Hematopoietic multipotent progenitor cell treated with erythropoietin and hydrocortisone succinate and interleukin-3 and kit ligand, for 15 days (in vitro differentiated cells): ENCODE data around the gene SLC25A29.

Experiments used
- DNase-seq: peaks from one replicate; pipeline ENCODE4 v3.0.0-alpha.2; 2015; ENCODE audit warnings: low spot score

The SLC25A29 gene

DNA sequence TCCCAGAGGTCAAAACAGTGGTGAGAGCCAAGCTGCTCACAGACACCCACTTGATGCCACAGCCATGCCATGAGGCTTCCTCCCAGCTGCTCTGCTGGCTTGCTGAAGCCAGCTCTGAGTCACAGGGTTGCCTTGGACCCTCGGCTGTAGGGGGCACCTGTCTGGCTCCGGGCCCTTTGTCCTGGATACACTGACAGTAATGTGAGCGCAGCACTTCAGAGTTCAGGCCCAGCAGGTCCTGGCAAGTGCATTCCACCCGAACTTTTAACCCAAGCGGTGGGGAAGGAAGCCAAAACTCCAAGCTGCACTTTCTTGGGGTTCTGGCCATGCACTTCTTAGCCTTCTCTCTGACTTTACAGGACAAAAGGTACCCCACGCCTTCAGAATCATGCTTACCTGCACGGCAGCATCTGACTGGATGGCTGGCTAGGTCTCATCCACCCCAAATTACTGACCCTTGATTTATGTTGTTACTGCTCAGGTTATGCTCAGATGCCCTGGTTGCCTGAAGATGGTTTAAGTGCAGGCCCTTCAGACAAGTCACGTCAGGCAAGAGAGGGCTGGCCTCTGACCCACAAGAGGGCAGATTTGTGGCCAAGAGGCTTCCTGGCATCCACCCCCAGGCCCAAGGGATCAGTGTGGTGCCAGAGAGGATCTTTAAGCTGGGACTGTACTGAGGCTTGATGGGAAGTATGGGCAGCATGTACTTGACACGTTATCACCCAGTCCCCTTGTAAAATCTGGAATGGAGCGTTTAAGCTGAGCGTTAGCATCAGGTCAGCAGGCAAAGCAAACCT, 24.8 kb downstream of the SLC25A29 start:
- DNase-seq: no peak

DNA sequence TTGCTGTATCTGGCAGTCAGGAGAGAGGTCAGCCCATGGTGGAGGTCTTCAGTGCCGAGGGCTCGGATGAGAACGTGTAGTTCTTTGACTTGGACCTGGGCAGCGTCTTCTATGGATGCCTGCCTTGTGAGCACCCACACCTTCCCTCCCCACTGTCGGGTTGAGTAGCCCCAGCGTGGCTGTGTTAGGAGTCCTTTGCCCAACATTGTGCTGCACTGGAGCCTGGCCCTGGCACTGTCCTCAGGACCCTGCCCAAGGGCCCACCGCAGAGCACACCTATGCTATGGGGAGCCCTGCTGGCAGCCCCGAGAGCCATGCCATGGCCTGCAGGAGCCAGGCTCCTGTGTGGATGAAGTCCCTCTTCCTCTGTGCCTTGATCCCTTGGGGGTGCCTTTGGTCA, 26.7 kb downstream of the SLC25A29 start:
- no peak for DNase-seq

DNA sequence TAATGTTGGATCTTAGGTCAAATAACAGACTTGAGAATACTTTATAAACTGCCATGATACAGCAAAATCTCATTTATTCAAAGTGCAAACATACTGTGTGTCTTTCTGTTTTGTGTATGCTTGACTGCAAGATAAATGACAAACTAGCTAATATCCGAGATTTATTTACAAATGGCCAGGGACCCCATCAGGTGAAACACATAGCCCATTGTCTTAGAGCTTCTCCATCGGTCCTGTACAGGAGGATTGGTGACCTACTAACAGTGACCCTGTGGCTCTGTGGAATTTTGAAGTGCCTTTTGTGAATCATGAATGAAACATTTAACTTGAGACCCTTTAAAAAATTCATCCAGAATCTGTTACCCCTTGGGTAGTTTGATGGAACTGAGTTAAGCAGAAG, 27.1 kb downstream of the SLC25A29 start:
- no peak for DNase-seq

DNA sequence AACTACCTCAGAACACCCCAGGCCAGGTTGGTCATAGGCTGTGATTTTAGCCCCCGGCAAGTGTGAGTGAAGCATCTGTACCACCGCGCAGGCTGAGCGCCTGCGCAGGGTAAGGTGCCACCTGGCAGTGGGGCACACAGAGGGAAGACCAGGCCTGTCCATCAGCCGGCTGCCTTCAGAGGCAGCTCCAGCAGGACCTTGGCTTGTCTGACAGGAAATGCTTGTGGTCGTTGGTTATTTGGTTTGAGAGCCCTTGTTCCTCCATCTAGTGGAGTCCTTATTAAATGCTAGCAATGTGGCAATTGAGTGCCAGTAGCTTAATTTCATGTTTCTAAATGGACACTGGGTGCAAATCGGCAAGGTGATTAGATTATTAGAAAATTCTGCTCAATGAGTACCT, 27.5 kb downstream of the SLC25A29 start:
- no peak for DNase-seq

DNA sequence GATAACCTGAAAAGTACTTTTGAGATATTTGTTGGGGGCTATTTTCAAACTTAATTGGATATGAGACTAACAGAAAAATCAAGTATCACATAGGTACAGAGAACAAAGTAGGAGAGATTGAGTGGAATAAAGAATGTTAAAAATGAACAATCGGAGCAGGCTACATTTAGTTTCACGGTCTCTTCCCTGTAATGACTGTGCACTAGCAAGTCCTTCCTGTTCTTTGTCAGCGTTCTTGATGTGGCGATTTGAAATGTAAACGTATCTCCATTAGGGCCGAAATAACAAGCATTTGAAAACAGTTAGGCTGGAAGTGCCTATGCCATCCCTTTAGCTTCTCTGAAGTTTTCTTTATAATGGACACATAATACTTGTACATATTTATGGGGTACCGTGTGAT, 31.0 kb downstream of the SLC25A29 start:
- no peak for DNase-seq

DNA sequence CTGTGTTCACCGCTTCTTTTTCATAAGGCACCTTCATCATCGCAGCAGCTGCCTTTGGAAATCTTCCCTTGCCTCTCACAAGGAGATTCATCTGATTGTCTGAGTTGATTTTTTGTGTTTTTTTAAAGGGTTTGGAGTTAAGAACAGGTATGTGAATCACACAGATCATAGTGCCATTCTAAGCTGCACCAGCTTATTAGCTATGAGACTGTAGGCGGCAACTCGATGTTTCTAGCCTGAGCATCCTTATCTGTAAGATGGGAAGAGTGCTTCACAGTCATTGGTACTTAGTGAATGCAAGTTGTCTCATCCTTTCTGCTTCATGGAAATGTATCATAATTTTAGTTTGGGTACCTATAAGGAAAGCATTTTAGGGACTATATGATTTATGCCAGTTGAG, 32.0 kb downstream of the SLC25A29 start:
- no peak for DNase-seq

DNA sequence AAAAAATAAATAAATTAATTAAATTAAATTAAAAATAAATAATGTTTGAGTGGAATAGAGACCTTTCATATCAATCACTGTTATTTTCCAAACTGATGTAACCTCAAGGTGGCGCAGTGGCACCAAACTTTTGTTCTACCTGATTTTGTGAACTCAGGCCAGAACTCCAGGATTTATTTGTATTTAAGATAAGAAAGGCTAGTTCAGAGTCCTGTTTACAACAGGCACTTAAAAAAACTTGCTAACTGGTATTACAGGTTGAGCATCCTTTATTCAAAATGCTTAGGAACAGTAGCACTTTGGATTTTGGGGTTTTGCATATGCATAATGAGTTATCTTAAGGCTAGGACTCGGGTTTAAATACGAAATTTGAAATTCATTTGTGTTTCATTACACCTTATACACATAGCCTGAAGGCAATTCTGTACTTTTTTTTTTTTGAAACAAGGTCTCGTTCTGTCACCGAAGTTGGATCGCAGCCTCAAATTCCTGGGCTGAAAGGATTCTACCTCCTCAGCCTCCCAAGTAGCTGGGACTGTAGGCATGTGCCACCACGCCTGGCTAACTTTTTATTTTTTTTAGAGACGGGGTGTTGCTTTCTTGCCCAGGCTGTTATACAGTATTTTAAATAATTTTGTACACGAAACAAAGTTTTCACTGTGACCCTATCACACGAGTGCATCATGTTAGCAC, 34.9 kb downstream of the SLC25A29 start:
- DNase-seq: peak; percentile 43

DNA sequence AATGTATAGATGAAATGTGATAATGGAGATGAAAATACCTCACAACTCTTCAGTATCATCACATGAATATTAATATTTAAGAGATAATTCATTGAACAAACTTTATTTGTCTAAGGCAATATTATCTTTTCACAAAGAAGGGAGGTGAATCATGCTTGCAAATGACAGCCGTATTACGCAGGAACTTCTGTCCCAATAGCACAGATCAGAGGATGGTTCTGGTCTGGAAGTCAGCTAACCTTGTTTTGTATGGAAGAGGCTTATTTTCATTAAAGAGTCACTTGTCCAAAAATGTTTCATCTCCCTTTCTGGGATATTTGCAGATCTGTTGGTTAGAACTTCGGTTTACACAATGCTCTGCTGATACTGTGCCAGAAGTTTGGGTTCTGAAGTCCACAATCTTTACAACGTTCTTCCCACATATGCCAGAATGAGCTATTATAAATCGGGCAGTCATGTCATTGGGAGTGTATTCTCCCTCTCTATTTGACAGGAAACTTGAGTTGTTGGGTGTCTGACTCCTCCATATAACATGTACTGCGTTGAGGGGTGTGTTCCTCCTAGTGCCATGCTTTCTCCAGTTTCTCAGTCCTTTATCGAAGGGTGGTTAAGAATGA, 37.5 kb downstream of the SLC25A29 start:
- DNase-seq: no peak

DNA sequence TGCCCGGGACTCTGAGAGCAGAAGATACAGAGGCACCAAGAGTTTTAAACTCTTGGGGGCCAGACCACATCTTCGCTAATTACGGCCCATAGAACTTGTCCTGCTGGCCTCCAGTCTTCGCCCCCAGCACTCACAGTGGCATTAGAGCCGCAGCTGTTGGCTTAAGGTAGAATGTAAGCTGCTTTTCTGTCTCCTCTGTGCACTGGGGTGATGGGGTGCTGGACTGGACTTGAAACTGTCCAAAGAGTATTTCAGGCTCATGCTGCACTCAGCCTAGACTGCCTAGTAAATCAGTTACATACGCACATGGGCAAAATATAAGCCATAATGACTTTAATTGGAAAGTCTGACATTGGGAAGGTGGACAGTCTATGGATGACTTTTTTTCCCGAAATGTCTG, 38.3 kb downstream of the SLC25A29 start:
- DNase-seq: no peak

DNA sequence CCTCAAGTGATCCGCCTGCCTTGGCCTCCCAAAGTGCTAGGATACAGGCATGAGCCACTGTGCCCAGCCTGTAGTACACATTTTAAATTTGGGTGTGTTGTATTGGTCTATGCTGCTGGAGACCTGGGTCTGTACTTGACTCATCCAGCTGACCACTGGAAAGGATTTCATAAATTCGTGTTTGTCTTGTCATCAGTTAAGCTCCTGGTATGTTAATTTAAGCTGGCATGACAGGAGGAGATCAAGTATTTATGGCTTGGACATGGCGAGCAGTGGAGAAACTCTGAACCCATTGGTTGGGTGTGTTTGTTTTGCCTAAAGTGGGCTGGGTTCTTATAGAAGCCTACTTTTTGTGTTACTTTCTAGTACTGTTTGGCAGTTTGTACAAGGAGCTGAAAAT, 43.1 kb downstream of the SLC25A29 start:
- DNase-seq: no peak

DNA sequence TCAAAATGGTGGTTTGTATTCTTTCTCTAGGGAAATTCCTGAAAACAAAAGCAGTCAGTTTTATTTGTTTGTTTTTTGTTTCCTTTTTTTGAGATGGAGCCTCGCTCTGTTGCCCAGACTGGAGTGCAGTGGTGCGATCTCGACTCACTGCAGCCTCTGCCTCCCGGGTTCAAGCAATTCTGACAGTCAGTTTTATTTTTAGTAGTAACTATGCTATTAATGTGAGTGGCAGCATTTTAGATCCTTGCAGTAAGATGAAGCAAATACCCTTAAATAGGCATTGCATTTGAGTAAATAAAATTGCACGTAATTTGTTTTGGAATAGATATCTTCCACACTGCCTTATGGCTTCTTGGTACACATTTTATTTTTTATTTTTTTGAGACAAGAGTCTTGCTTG, 43.7 kb downstream of the SLC25A29 start:
- DNase-seq: no peak

DNA sequence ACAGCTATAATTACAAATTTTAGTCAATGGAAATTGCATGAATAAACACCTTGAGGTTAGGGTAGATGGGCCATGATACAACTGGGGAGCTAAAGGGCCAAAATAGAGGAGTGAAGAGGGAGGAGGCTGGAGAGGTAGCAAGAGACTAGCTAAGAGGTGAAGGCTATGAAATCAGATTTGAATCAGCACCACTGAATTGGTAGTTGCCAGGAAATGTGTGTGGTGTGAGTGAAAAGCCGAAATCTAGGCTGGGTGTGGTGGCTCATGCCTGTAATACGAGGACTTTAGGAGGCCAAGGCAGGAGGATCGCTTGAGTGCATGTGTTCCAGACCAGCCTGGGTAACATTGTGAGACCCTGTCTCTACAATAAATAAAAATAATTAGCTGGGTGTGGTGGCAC, 44.6 kb downstream of the SLC25A29 start:
- DNase-seq: no peak

DNA sequence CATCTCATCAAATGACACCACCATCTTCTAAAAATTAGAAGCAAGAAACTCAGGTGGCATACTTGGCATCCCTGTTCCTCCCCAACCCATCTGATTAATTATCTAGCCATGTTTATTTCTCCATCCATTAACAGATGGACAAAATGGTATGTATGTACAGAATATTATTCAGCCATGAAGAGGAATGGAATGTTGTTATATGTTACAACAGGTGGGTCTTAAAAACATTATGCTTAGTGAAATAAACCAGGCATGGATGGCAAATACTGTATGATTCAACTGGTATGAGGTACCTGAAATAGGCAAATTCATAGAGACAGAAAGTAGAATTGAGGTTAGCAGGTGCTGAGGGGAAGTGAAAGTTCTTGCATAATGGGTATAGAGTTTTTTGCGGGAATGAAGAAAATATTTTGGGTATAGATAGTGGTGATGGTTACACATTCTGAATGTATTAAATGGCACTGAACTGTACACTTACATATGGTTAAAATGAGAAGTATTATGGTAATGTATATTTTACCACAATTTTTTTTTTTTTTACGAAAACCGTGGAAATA, 49.8 kb downstream of the SLC25A29 start:
- no peak for DNase-seq

DNA sequence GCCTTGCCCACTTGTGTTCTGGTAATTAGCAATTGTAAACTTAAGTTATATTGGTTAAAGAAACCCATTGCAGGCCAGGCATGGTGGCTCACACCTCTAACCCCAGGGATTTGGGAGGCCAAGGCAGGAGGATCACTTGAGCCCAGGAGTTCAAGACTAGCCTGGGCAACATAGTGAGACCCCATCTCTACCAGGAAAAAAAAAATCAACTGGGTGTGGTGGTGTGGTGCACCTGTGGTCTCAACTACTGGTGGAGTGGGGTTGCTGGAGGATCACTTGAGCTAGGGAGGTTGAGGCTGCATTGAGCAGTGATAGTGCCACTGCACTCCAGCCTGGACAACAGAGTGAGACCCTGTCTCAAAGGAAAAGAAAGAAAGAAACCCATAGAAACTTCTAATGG, 53.6 kb downstream of the SLC25A29 start:
- no peak for DNase-seq

DNA sequence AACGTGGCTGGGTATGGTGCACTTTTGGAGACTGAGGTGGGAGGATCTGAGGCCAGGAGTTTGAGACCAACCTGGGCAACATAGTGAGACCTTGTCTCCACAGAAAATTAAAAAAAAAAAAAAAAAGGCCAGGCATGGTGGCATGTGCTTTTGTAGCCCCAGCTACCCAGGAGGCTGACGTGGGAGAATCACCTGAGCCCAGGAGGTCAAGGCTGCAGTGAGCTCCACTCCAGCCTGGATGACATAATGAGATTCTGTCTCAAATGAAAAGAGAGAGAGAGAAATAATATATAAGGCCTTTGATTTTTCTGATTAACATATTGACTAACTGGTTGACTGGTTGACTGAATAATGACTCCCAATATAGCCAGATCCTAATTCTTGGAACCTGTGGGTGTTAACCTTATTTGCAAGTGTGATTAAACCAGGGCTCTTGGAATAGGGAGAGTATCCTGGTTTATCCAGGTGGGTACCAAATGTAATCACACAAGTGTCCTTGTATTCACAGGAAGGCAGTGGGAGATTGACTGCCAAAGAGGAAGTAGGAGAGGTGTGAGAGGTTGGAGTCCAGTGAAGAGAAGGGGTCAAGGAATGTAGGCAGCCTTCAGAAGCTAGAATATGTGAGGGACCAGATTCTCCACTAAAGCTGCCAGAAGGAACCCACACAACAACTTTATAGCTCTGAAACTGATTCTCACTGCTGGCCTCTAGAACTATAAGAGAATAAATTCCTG, 55.3 kb downstream of the SLC25A29 start:
- DNase-seq: no peak

DNA sequence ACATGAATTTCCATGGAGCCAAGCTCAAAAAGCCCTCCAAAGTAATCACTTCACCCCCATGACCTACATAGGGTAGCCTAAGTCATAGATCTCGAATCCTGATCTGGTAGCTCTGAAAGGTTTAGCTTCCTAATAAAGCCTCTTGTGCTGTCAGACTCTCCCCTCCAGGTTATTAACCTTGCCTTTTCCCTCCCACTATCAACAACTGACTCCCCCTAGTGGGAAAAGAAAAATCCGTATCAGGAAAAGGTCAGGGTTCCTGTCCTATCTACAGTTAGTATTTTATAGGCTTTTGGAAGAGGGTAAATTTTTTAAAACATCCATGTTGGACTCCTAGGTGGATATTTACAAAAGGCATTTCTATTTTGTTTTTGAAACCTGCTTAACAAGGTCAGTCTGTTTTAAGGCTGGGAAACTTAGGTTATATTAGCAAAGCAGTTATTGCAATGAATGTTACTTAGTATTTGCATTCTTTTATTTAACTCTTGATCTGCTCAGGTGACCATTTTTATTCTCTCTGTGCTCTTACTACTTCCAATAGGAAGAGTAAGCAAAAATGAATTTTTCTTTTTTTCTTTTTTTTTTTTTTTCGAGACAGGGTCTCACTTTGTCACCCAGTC, 59.3 kb downstream of the SLC25A29 start:
- peak; percentile 76 for DNase-seq

DNA sequence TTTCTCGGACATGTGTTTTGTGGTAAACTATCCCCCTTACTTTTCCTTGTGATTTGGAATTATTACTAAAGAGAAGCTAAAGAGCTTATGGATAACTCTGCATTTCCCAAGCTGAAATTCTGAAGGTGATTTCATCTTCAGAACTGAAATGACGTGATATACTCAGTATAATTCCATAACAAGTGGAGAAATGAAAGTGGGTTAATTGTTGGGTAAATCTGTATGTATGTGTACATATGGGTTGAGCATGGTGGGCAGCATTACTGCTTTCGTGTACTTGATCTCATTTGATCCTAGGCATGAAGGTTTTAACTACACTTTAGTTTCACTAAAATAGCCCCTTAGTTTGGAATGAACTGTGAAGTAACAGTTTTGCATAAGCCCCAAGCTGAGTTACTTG, 63.2 kb downstream of the SLC25A29 start:
- DNase-seq: no peak

DNA sequence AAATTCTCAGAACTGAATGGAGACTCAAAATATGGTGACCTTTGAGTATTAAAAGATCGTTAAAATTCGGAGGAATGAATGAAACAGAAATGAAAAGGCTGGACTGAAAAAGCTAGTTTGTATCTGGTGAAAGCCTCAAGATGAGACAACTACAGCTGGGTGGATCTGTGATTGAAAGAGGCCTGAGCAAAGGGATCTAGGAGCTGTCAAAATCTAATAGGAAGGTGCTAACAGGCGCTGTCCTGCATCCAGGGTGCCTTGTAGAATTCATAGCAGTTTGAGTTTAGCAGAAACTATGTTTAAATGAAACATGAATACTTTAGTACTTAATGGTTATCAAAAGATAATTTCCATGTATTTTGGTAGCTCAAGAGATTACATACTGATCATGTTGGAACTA, 65.0 kb downstream of the SLC25A29 start:
- DNase-seq: no peak
